DOHH2 (cell line): ENCODE data around the gene GCFC2.

ENCODE experiments used
- H3F3A ChIP-seq: fragments of 200-600 bp; sonication (generic), shearing (Covaris generic); 2 replicates; pipeline ENCODE4 v1.6.0; 2016; ENCODE audit warnings: antibody characterized with exemption, mild to moderate bottlenecking; ENCODE audit not compliant: control insufficient read depth, insufficient read depth
- H3K27ac ChIP-seq: fragments of 200-600 bp; sonication (generic); 2 replicates; pipeline ENCODE4 v1.5.1; 2014; ENCODE audit warnings: low read depth, mild to moderate bottlenecking, low read length, moderate library complexity
- H3K27me3 ChIP-seq: fragments of 200-600 bp; sonication (generic); 2 replicates; pipeline ENCODE4 v1.6.1; 2014; ENCODE audit warnings: mild to moderate bottlenecking, low read length, mixed read lengths; ENCODE audit not compliant: control insufficient read depth
- H3K36me3 ChIP-seq: fragments of 200-600 bp; sonication (generic); 2 replicates; pipeline ENCODE4 v1.6.1; 2014; ENCODE audit warnings: mild to moderate bottlenecking, low read length, moderate library complexity, mixed read lengths; ENCODE audit not compliant: control insufficient read depth
- H3K4me1 ChIP-seq: fragments of 200-600 bp; sonication (generic); 2 replicates; pipeline ENCODE4 v1.6.1; 2014; ENCODE audit warnings: mild to moderate bottlenecking, low read length, mixed read lengths; ENCODE audit not compliant: control insufficient read depth
- H3K4me2 ChIP-seq: fragments of 200-600 bp; sonication (generic); 2 replicates; pipeline ENCODE4 v1.6.0; 2014; ENCODE audit warnings: mild to moderate bottlenecking, low read length, moderate library complexity
- H3K4me3 ChIP-seq: fragments of 200-600 bp; sonication (generic); 2 replicates; pipeline ENCODE4 v1.5.1; 2014; ENCODE audit warnings: mild to moderate bottlenecking, low read length, mixed read lengths
- H3K79me2 ChIP-seq: fragments of 200-600 bp; sonication (generic); 2 replicates; pipeline ENCODE4 v1.6.1; 2014; ENCODE audit warnings: mild to moderate bottlenecking, low read length, mixed read lengths; ENCODE audit not compliant: control insufficient read depth
- H3K9me2 ChIP-seq: fragments of 200-600 bp; sonication (generic); replicated peaks from 2 replicates; pipeline ENCODE4 v1.6.1; 2014; ENCODE audit warnings: mild to moderate bottlenecking, low read length, mixed read lengths; ENCODE audit not compliant: control insufficient read depth
- H3K9me3 ChIP-seq: fragments of 200-600 bp; sonication (generic); 2 replicates; pipeline ENCODE4 v1.6.1; 2014; ENCODE audit warnings: antibody characterized with exemption, low read length, mixed read lengths; ENCODE audit not compliant: control insufficient read depth, insufficient read depth
- H4K20me1 ChIP-seq: fragments of 200-600 bp; sonication (generic); 2 replicates; pipeline ENCODE4 v1.6.0; 2014; ENCODE audit warnings: low read depth, mild to moderate bottlenecking, antibody characterized with exemption, low read length, moderate library complexity; ENCODE audit not compliant: control insufficient read depth, insufficient read depth
- EZH2phosphoT487 ChIP-seq: fragments of 200-600 bp; sonication (generic); IDR thresholded peaks from 2 replicates; pipeline ENCODE4 v1.6.1; 2017; ENCODE audit warnings: borderline replicate concordance, mild to moderate bottlenecking, antibody characterized with exemption, low read length, moderate library complexity, mixed read lengths
- TF ChIP-seq, protein P1 (sequence below): fragments of 200-600 bp; sonication (generic); IDR thresholded peaks from one replicate; pipeline ENCODE4 v1.5.1; 2014; ENCODE audit warnings: antibody characterized with exemption, mild to moderate bottlenecking, low read depth, low read length; ENCODE audit not compliant: poor library complexity, severe bottlenecking

The GCFC2 gene

DNA sequence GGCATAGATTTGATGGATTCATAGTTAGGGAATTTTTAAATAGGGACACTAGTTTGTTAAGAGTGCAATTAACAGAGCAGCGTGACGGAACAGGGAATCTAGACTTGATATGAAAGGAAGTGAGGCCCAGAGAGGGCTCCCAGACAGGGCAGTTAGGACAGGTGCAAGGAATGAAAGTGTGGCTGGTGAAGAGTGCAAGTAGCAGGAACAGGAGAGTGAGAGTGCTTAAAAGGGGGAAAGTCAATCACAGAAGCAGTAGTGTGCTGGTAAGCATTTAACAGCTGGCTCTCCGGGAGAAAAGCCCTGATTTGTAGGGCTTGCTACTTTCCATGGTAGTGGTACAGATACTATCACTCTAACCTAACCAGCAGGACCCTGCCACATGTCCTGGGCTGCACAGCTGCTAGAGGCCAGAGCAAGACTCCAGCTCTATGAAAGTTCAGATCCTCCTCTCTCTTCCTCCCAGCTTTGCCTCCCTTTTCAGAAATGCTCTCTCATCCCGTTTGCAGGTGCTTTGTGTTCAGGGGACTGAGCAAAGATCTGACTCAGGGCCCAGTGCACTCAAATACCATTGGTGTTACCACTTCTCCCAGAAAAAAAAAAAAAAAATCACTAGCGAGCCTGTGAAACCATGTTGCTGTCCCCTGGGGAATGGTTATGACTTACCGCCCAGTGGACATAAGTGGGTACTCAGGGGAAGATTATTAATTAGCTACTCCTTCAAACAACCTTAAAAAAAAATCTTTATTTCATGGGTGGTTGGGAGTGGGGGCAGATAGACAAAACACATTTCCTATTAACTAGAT, 18.1 kb upstream of the GCFC2 start:
- H3K79me2 ChIP-seq, result no peaks in the 10 kb centered on the region
- H3K4me3 ChIP-seq, result no peak overlapping the region
- no peak for TF ChIP-seq EZH2phosphoT487
- TF ChIP-seq, protein P1, sequence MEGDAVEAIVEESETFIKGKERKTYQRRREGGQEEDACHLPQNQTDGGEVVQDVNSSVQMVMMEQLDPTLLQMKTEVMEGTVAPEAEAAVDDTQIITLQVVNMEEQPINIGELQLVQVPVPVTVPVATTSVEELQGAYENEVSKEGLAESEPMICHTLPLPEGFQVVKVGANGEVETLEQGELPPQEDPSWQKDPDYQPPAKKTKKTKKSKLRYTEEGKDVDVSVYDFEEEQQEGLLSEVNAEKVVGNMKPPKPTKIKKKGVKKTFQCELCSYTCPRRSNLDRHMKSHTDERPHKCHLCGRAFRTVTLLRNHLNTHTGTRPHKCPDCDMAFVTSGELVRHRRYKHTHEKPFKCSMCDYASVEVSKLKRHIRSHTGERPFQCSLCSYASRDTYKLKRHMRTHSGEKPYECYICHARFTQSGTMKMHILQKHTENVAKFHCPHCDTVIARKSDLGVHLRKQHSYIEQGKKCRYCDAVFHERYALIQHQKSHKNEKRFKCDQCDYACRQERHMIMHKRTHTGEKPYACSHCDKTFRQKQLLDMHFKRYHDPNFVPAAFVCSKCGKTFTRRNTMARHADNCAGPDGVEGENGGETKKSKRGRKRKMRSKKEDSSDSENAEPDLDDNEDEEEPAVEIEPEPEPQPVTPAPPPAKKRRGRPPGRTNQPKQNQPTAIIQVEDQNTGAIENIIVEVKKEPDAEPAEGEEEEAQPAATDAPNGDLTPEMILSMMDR, result no peak
- H3K27me3 ChIP-seq, result peaks cover 7% of the 10 kb centered on the region; the same call in 1 of the 2 replicates
- no peaks in the 10 kb centered on the region for H3K36me3 ChIP-seq
- no peaks in the 10 kb centered on the region for H3K4me1 ChIP-seq
- H3F3A ChIP-seq, result no peaks in the 10 kb centered on the region
- H3K4me2 ChIP-seq, result no peak overlapping the region
- H4K20me1 ChIP-seq, result no peaks in the 10 kb centered on the region
- H3K9me2 ChIP-seq, result no peaks in the 10 kb centered on the region
- H3K9me3 ChIP-seq, result no peaks in the 10 kb centered on the region
- no peak overlapping the region for H3K27ac ChIP-seq

DNA sequence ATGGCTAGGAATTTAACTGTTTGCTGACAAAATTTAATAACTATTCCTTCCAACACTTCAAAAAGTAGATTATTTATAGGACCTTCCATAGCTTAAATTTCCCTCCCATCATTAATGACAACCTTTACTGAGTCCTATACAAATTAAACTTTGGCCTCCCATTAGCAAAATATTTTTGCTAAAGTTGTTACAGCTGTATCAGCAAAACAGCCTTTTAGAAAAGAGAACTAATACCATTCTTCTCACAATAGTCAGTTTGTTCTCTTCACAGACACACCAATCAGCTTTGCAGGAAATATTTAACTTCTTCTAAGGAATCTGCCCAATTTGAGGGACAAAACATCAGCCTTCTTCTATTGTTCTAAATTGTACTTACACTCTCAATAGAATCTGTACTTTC, 12.0 kb upstream of the GCFC2 start:
- Histone ChIP-seq H3K9me2 (no peaks in the 10 kb centered on the region), H3K4me1 (no peaks in the 10 kb centered on the region), H3K27me3 (peaks cover 15% of the 10 kb centered on the region), H3K4me3 (no peak overlapping the region), H3K4me2 (no peak overlapping the region), H4K20me1 (no peaks in the 10 kb centered on the region), H3K36me3 (no peaks in the 10 kb centered on the region), H3F3A (no peaks in the 10 kb centered on the region), H3K27ac (no peak overlapping the region), H3K9me3 (no peaks in the 10 kb centered on the region), H3K79me2 (no peaks in the 10 kb centered on the region)
- TF ChIP-seq, protein P1, result no peak
- TF ChIP-seq EZH2phosphoT487, result no peak

DNA sequence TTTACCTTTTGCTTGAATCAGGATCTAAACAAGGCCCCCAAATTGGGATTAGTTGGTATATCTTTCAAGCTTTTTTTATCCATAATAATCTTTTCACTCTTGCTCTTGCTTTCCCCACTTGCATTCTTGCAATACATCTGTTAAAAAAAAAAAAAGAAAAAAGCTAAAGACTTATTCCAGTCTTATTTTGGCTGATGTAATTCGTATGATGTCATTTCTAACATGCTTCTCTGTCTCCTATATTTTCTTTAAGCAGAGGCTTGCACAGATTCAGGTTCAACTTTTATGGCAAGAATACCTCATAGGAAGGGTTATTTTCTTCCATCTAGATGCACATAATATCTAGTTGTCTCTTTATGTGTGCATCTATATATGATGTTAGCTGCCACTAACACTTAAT, 9.8 kb upstream of the GCFC2 start:
- Histone ChIP-seq H3K4me2 (no peak overlapping the region), H3K9me2 (no peaks in the 10 kb centered on the region), H3K27me3 (peaks cover 10% of the 10 kb centered on the region; the same call in 1 of the 2 replicates), H3K36me3 (no peaks in the 10 kb centered on the region), H4K20me1 (no peaks in the 10 kb centered on the region), H3K27ac (no peak overlapping the region), H3K4me1 (no peaks in the 10 kb centered on the region), H3K4me3 (no peak overlapping the region), H3K79me2 (no peaks in the 10 kb centered on the region), H3F3A (0 out of 2 replicates have a peak, but pooled peaks cover 3% of the 10 kb centered on the region), H3K9me3 (no peaks in the 10 kb centered on the region)
- TF ChIP-seq, protein P1, result no peak
- TF ChIP-seq EZH2phosphoT487, result no peak
